T-cell (primary cell): ENCODE results near the gene YLPM1. TPM values are rescaled to one million over a fixed set of nuclear protein-coding genes. Genes with fewer than 3 reads are reported as not detected.

ENCODE experiments used
- ATAC-seq, 4 experiments: fragments of 200-7000 bp in 3 of 4; fragments of 150-1000 bp in 1 of 4; cut with Tn5 transposase; replicated peaks in 1 of 4; 1 replicate in 3 of 4; 2 replicates in 1 of 4; pipeline ENCODE4 v1.10.0; 2021; ENCODE audit warnings: moderate library complexity in 3 of 4, mild to moderate bottlenecking in 2 of 4, moderate number of reproducible peaks in 1 of 4
- CTCF ChIA-PET, 2 donors: fragments of 300-600 bp; sonication (Branson Sonifier 250); formaldehyde crosslinking; loops; one replicate each; lab custom pipeline; 2022; ENCODE audit warnings: antibody characterized with exemption in 2 of 2; lab: Charles Lee
- POLR2A ChIA-PET, 2 donors: fragments of 300-600 bp; sonication (Branson Sonifier 250); formaldehyde crosslinking; loops; one replicate each; lab custom pipeline; 2022; ENCODE audit warnings: antibody characterized with exemption in 2 of 2; lab: Charles Lee
- DNase-seq, 35 experiments: peaks; one replicate each; pipeline versions ENCODE4 v3.0.0 to v3.0.0-alpha.2; 2013 to 2023
- H3K27ac ChIP-seq: one replicate; pipeline ENCODE4 v1.5.1; 2013; ENCODE audit warnings: low read length
- H3K27me3 ChIP-seq, 2 experiments: replicated peaks in 1 of 2; 1 replicate in 1 of 2; 2 replicates in 1 of 2; pipeline versions ENCODE4 v1.6.1 to v1.7.0; 2013; ENCODE audit warnings: low read length in 1 of 2, mixed read lengths in 1 of 2; ENCODE audit not compliant: control insufficient read depth in 2 of 2, insufficient read depth in 2 of 2; ENCODE audit errors: extremely low read depth in 1 of 2
- H3K36me3 ChIP-seq, 2 donors: 1 replicate in 1 of 2; 2 replicates in 1 of 2; pipeline versions ENCODE4 v1.6.1 to v1.7.0; 2013; ENCODE audit warnings: low read length in 1 of 2; ENCODE audit not compliant: control insufficient read depth in 2 of 2, insufficient read depth in 1 of 2; ENCODE audit errors: extremely low read depth in 1 of 2
- H3K4me1 ChIP-seq, 2 experiments: 1 replicate in 1 of 2; 2 replicates in 1 of 2; pipeline versions ENCODE4 v1.6.1 to v1.7.0; 2013; ENCODE audit warnings: low read length in 2 of 2, mixed read lengths in 1 of 2; ENCODE audit not compliant: insufficient read depth in 2 of 2, control insufficient read depth in 1 of 2; ENCODE audit errors: extremely low read depth in 1 of 2
- H3K4me3 ChIP-seq, 2 donors: 1 replicate in 1 of 2; 2 replicates in 1 of 2; pipeline versions ENCODE4 v1.5.1 to v1.7.0; 2013; ENCODE audit warnings: mild to moderate bottlenecking in 2 of 2, low read length in 1 of 2, moderate library complexity in 1 of 2; ENCODE audit not compliant: control insufficient read depth in 1 of 2; ENCODE audit errors: extremely low read depth in 1 of 2
- H3K9me3 ChIP-seq: 2 replicates; pipeline ENCODE4 v1.7.0; 2013
- H3K27ac Mint-ChIP-seq, 2 donors: one replicate each; pipeline ENCODE4 v1.8.0; 2020 to 2021; ENCODE audit warnings: mild to moderate bottlenecking in 2 of 2, mixed read lengths in 2 of 2
- H3K27me3 Mint-ChIP-seq, 2 donors: one replicate each; pipeline ENCODE4 v1.8.0; 2021 to 2022; ENCODE audit warnings: mixed read lengths in 2 of 2
- H3K36me3 Mint-ChIP-seq: one replicate; pipeline ENCODE4 v1.8.0; 2021; ENCODE audit warnings: mixed read lengths
- H3K4me1 Mint-ChIP-seq, 3 donors: one replicate each; pipeline ENCODE4 v1.8.0; 2020 to 2022; ENCODE audit warnings: mixed read lengths in 3 of 3, mild to moderate bottlenecking in 1 of 3
- H3K4me3 Mint-ChIP-seq, 3 donors: one replicate each; pipeline ENCODE4 v1.8.0; 2020 to 2022; ENCODE audit warnings: mild to moderate bottlenecking in 3 of 3, mixed read lengths in 3 of 3, moderate library complexity in 3 of 3
- H3K9me3 Mint-ChIP-seq, 3 donors: one replicate each; pipeline ENCODE4 v1.8.0; 2020 to 2022; ENCODE audit warnings: mixed read lengths in 3 of 3
- WGBS: methylation state at CpG from one replicate; pipeline ENCODE4 v1.1.5; 2013; ENCODE audit warnings: missing lambda C conversion rate; ENCODE audit not compliant: insufficient coverage; 5-methylcytosine and 5-hydroxymethylcytosine counted together
- total RNA-seq, 35 experiments: library from RNA in 6 of 35; stranded (reverse) in 6 of 35; fragments of 120-200 nt in 1 of 35; gene quantifications; one replicate each; pipeline versions ENCODE4 v1.2.1 to v1.2.4 and lab custom pipeline; 2013 to 2026

YLPM1 gene
- total RNA-seq, 5 donors from 2014 or later (not counting 1 experiment from before 2014, with no cell fraction given) = 73.0 to 121 (median 86.5) TPM

DNA sequence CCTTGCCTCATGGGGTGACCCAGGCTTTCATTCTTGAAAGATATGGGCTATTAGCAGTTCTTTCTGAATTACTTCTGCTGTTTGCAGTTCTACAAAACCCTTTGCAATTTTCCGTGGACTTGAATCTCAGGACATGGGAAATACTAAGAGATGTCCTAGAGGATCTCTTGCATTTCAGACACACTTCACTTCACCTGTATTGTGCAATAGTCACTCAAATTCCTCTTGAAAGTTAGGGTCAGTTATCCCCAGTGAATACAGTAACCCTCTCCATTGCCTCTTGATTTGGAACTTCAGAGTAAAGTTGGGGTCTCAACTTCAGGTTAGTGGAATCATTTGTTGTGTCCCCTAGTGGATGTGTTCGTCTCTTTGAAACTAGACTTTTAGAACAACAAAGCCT is 31.8 kb downstream of the YLPM1 start:
- no peaks in the 10 kb centered on the region for H3K9me3 ChIP-seq
- H3K36me3 ChIP-seq = peaks cover 0 to 33% of the 10 kb centered on the region in 2 donors
- Mint-ChIP-seq H3K4me3 (no peak overlapping the region), H3K36me3 (peaks cover 52% of the 10 kb centered on the region), H3K9me3 (peaks cover 2 to 3% (median 3%) of the 10 kb centered on the region in 3 donors), H3K4me1 (peaks cover 59 to 71% (median 60%) of the 10 kb centered on the region in 3 donors), H3K27ac (no peak overlapping the region), H3K27me3 (no peaks in the 10 kb centered on the region)
- H3K27me3 ChIP-seq = no peaks in the 10 kb centered on the region
- no peak for DNase-seq
- ATAC-seq = no peak
- CTCF ChIA-PET = no interaction called here
- H3K4me3 ChIP-seq = no peak overlapping the region
- POLR2A ChIA-PET = no interaction called here
- no peak overlapping the region for H3K27ac ChIP-seq
- H3K4me1 ChIP-seq = peaks cover 13 to 20% of the 10 kb centered on the region in 2 experiments
- WGBS = no CpG with 5 or more reads among the region's 2 CpGs

DNA sequence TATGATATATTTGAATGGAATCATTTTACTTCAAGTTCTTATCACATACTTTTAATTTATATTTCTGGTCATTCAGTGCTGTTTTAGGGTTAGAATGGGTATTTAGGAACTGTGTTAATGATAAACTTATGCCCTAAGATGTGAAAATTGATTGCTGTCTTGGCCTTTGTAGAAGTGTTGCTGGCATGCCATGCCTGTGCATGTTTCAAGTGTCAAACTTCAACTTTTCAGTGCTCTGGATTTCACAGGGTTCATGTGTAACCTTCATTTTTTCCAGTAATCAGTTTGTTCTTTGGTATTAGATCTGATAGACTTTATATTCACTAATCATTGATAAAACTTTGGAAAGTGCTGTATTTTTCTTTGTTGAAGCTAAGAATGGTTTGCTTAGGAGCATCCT is 36.6 kb downstream of the YLPM1 start:
- Mint-ChIP-seq H3K36me3 (peaks cover 54% of the 10 kb centered on the region), H3K9me3 (no peaks in the 10 kb centered on the region), H3K27ac (no peak overlapping the region), H3K4me3 (no peak overlapping the region), H3K4me1 (peaks cover 29 to 39% (median 31%) of the 10 kb centered on the region in 3 donors), H3K27me3 (no peaks in the 10 kb centered on the region)
- ChIA-PET CTCF (interaction anchor here (0.8 to 1.6 kb wide), 3 partner anchors 36 to 191 kb away, joined by 3 to 6 read pairs (median 5); partner anchors contain the start of gene YLPM1 (in 1 of the 2)), POLR2A (interaction anchor here in 1 of 2 donors (0.7 kb wide), 1 partner anchor 14 kb away, joined by 3 read pairs; no protein-coding TSS in a partner anchor)
- DNase-seq (no peak), ATAC-seq (no peak)
- Histone ChIP-seq H3K36me3 (peaks cover 0 to 55% of the 10 kb centered on the region in 2 donors), H3K4me1 (no peaks in the 10 kb centered on the region), H3K4me3 (no peak overlapping the region), H3K27ac (no peak overlapping the region), H3K9me3 (no peaks in the 10 kb centered on the region), H3K27me3 (no peaks in the 10 kb centered on the region)

DNA sequence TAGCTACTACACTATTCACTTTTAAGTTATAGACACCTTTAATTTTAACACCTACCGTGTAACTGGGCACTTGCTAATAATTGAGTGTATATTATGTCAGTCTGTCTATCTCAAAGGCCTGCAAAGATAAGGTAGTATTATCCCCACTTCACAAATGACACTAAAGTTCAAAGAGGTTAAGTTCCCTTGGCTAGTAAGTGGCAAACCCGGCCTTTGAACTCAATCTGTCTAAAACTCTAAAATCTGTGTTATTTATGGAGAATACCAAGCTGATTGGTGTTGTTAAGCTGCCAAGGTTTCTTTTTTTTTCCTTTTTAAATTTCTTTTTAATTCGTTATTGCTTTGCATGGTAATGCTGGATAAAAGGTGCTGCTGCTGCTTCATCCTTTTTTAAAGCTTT is 37.7 kb downstream of the YLPM1 start:
- no peaks in the 10 kb centered on the region for H3K9me3 Mint-ChIP-seq
- DNase-seq = no peak
- no peak overlapping the region for H3K27ac Mint-ChIP-seq
- H3K36me3 Mint-ChIP-seq = peaks cover 52% of the 10 kb centered on the region
- H3K27me3 Mint-ChIP-seq = no peaks in the 10 kb centered on the region
- Histone ChIP-seq H3K9me3 (no peaks in the 10 kb centered on the region), H3K36me3 (peaks cover 0 to 56% of the 10 kb centered on the region in 2 donors), H3K4me3 (no peak overlapping the region), H3K27me3 (no peaks in the 10 kb centered on the region), H3K4me1 (no peaks in the 10 kb centered on the region), H3K27ac (no peak overlapping the region)
- no peak overlapping the region for H3K4me3 Mint-ChIP-seq
- H3K4me1 Mint-ChIP-seq = peaks cover 19 to 29% (median 21%) of the 10 kb centered on the region in 3 donors
- WGBS = no CpG with 5 or more reads among the region's 3 CpGs
- CTCF ChIA-PET = interaction anchor here (0.8 to 1.6 kb wide), 3 partner anchors 37 to 192 kb away, joined by 3 to 6 read pairs (median 5); partner anchors contain the start of gene YLPM1 (in 1 of the 2)
- ATAC-seq = no peak
- POLR2A ChIA-PET = no interaction called here

DNA sequence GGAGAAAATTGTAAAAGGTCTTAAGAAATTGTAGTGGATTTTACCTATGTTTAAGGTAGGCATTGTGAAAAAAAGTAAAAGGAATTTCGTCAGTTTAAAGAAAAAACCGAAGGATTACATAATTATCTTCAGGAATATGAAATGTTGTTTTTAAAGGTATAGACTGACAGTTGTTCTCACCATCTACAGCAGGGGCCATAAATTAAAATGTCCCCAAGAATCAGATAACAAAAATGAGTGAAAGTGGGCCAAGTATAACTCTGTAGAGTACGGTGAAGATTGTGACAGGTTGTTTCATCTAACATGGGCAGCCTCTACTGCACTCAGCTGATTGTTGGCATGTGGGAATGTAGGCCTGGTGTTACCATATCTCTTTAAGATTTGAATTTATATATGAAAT is 38.3 kb downstream of the YLPM1 start:
- Mint-ChIP-seq H3K27ac (no peak overlapping the region), H3K4me3 (no peak overlapping the region), H3K4me1 (peaks cover 16 to 24% (median 18%) of the 10 kb centered on the region in 3 donors), H3K27me3 (no peaks in the 10 kb centered on the region), H3K9me3 (no peaks in the 10 kb centered on the region), H3K36me3 (peaks cover 48% of the 10 kb centered on the region)
- no peak overlapping the region for H3K27ac ChIP-seq
- 100% methylated on average over 1 of the region's 3 CpGs for WGBS
- CTCF ChIA-PET = interaction anchor here (0.6 to 1.4 kb wide), 4 partner anchors 25 to 192 kb away, joined by 3 to 5 read pairs (median 4); partner anchors contain the start of gene YLPM1 (in 1 of the 2)
- POLR2A ChIA-PET = interaction anchor here in 1 of 2 donors (1.1 kb wide), 1 partner anchor 36 kb away, joined by 6 read pairs; no protein-coding TSS in a partner anchor
- peaks cover 0 to 52% of the 10 kb centered on the region in 2 donors for H3K36me3 ChIP-seq
- ATAC-seq (no peak), DNase-seq (no peak)
- no peaks in the 10 kb centered on the region for H3K4me1 ChIP-seq
- H3K4me3 ChIP-seq = no peak overlapping the region
- H3K9me3 ChIP-seq = no peaks in the 10 kb centered on the region
- H3K27me3 ChIP-seq = no peaks in the 10 kb centered on the region

DNA sequence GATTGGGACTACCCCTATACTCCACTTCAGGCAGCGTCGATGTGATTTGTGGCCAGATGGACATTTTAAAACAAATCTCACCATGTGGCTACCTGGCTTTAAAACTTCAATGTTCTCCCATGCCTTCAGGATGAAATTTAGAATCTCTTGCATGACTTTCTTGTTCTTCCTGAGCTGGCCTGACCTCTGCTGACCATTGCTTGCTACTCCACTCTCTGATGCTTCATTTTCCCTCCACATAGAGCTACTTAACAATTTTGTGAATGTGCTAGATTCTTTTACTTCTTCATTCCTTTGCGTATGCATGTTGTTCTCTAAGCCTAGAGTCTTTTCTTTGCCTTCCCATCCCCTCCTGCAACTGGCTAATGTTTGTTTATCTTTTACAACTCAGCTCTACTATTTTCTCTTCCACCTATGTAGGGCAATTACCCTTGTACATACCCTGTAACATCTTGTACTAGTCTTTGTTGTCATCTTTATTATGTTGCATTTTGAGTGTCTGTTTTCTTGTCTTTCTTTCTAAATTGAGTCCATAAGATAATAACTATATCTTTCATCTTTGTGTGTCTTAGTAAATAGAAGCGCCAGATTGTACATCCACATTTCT is 41.2 kb downstream of the YLPM1 start:
- WGBS = 100% methylated on average over 3 of the region's 4 CpGs
- Histone ChIP-seq H3K4me3 (no peak overlapping the region), H3K4me1 (no peaks in the 10 kb centered on the region), H3K27me3 (no peaks in the 10 kb centered on the region), H3K9me3 (no peaks in the 10 kb centered on the region), H3K36me3 (peaks cover 0 to 44% of the 10 kb centered on the region in 2 donors), H3K27ac (no peak overlapping the region)
- no peaks in the 10 kb centered on the region for H3K9me3 Mint-ChIP-seq
- H3K27ac Mint-ChIP-seq = no peak overlapping the region
- ATAC-seq (no peak), DNase-seq (peak in 21 of 35 experiments; percentile 8 to 41 (median 21))
- H3K36me3 Mint-ChIP-seq = peaks cover 35% of the 10 kb centered on the region
- no peak overlapping the region for H3K4me3 Mint-ChIP-seq
- H3K4me1 Mint-ChIP-seq = peaks cover 7 to 12% (median 9%) of the 10 kb centered on the region in 3 donors
- no peaks in the 10 kb centered on the region for H3K27me3 Mint-ChIP-seq
- POLR2A ChIA-PET = interaction anchor here in 1 of 2 donors (0.6 kb wide), 1 partner anchor 35 kb away, joined by 5 read pairs; no protein-coding TSS in a partner anchor
- CTCF ChIA-PET = interaction anchor here in 1 of 2 donors (0.6 to 1.7 kb wide), 5 partner anchors 34 to 499 kb away, joined by 3 to 38 read pairs (median 4); no protein-coding TSS in a partner anchor

DNA sequence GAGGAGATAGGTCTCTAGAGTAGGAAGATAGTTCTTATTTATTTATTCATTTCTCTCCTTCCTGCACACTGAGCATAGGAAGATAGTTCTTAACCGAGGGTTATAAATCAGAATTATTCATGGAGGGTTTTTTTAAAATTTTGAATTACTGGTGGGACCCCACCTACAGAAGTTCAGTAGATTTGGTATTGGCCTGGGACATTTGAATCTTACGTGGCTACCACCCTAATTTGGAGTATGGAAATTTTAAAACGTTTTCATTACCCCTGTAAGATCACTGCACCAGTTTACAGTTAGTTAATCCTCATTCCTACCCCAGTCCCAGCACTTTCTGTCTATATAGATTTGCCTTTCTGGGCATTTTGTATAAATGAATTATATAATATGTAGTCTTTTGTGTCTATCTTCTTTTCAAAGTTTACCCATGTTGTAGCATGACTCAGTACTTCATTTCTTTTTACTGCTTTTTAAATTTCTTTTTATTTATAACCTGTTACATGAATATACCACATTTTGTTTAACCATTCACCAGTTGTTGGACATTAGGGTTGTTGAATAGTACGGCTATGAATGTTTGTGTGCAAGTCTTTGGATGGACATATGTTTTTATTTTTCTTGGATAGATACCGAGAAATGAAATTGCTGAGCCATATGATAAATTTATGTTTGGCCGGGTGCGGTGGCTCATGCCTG is 44.9 kb downstream of the YLPM1 start:
- H3K36me3 ChIP-seq = peaks cover 4 to 62% of the 10 kb centered on the region in 2 donors
- ATAC-seq = no peak

More for the DNA sequence above, 44.9 kb downstream of the YLPM1 start:
- ChIA-PET CTCF (no interaction called here), POLR2A (interaction anchor here in 1 of 2 donors (0.7 kb wide), 1 partner anchor 130 kb away, joined by 9 read pairs; no protein-coding TSS in a partner anchor)
- H3K27ac Mint-ChIP-seq = peak overlapping the region in 1 of 2 donors; percentile 22
- H3K36me3 Mint-ChIP-seq = peaks cover 50% of the 10 kb centered on the region
- DNase-seq = no peak
- 90% methylated on average over 2 of the region's 7 CpGs for WGBS
- Histone ChIP-seq H3K27ac (no peak overlapping the region), H3K4me1 (no peaks in the 10 kb centered on the region), H3K27me3 (no peaks in the 10 kb centered on the region), H3K9me3 (no peaks in the 10 kb centered on the region), H3K4me3 (no peak overlapping the region)
- H3K4me1 Mint-ChIP-seq = peaks cover 0 to 4% (median 0%) of the 10 kb centered on the region in 3 donors
- H3K9me3 Mint-ChIP-seq = no peaks in the 10 kb centered on the region
- H3K27me3 Mint-ChIP-seq = no peaks in the 10 kb centered on the region
- H3K4me3 Mint-ChIP-seq = no peak overlapping the region
